ENCODE results near the gene MGAT4A. TPM values are rescaled to one million over a fixed set of nuclear protein-coding genes. Genes with fewer than 3 reads are reported as not detected.
A peak's percentile ranks its signal among the peaks of the same experiment; 100 is the strongest.

The MGAT4A gene
- total and polyA plus RNA-seq, 12 donors: 4.6 to 33.0 (median 18.6) TPM

- Histone ChIP-seq H3K4me3 (no peak overlapping the region), H3K36me3 (peaks cover 0 to 100% (median 23%) of the 10 kb centered on the region in 9 donors), H3K27ac (no peak overlapping the region), H3K4me1 (peaks cover 0 to 11% (median 0%) of the 10 kb centered on the region in 9 donors), H3K9me3 (no peaks in the 10 kb centered on the region), H3K27me3 (no peaks in the 10 kb centered on the region)
- ATAC-seq (no peak), DNase-seq (no peak)
- intact Hi-C loops (cut with DNase I): loop anchor here in 4 of 10 donors (10.0 kb wide), 1 partner anchor 163 kb away; no protein-coding TSS in a partner anchor
- TF ChIP-seq, protein P1, sequence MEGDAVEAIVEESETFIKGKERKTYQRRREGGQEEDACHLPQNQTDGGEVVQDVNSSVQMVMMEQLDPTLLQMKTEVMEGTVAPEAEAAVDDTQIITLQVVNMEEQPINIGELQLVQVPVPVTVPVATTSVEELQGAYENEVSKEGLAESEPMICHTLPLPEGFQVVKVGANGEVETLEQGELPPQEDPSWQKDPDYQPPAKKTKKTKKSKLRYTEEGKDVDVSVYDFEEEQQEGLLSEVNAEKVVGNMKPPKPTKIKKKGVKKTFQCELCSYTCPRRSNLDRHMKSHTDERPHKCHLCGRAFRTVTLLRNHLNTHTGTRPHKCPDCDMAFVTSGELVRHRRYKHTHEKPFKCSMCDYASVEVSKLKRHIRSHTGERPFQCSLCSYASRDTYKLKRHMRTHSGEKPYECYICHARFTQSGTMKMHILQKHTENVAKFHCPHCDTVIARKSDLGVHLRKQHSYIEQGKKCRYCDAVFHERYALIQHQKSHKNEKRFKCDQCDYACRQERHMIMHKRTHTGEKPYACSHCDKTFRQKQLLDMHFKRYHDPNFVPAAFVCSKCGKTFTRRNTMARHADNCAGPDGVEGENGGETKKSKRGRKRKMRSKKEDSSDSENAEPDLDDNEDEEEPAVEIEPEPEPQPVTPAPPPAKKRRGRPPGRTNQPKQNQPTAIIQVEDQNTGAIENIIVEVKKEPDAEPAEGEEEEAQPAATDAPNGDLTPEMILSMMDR (IDR thresholded peaks at IDR 0.05): no peak
- WGBS, 2 donors: 95% methylated on average over 9 of the region's 9 CpGs
These were observed 152.7 kb downstream of the MGAT4A start for GRCh38 chr2:98578231-98578630.

GRCh38 chr2:98577313-98577712, 153.6 kb downstream of the MGAT4A start:
- intact Hi-C loops (cut with DNase I): loop anchor here in 4 of 10 donors (10.0 kb wide), 1 partner anchor 163 kb away; no protein-coding TSS in a partner anchor
- WGBS, 2 donors: 44 to 46% methylated on average over 10 of the region's 10 CpGs
- TF ChIP-seq, protein P1 (IDR thresholded peaks at IDR 0.05): peak in 7 of 9 donors; percentile 25 to 50 (median 40)
- Histone ChIP-seq H3K36me3 (peaks cover 0 to 100% (median 25%) of the 10 kb centered on the region in 9 donors), H3K9me3 (no peaks in the 10 kb centered on the region), H3K27me3 (no peaks in the 10 kb centered on the region), H3K4me1 (peaks cover 0 to 11% (median 0%) of the 10 kb centered on the region in 9 donors), H3K4me3 (no peak overlapping the region), H3K27ac (no peak overlapping the region)
- DNase-seq (no peak), ATAC-seq (peak in 6 of 8 donors; percentile 39 to 67 (median 47))

GRCh38 chr2:98576666-98577312, 154.1 kb downstream of the MGAT4A start:
- no peak overlapping the region for H3K4me3 ChIP-seq
- 94% methylated on average over 22 of the region's 22 CpGs for WGBS, 2 donors
- peak in 3 of 8 donors; percentile 10 to 32 (median 27) for ATAC-seq

GRCh38 chr2:98573426-98573825, 157.5 kb downstream of the MGAT4A start:
- intact Hi-C loops (cut with DNase I): loop anchor here in 4 of 10 donors (10.0 kb wide), 1 partner anchor 159 kb away; no protein-coding TSS in a partner anchor
- 96 to 97% methylated on average over 13 of the region's 13 CpGs for WGBS, 2 donors
- peaks cover 0 to 8% (median 0%) of the 10 kb centered on the region in 9 donors for H3K4me1 ChIP-seq
- TF ChIP-seq, protein P1 (IDR thresholded peaks at IDR 0.05): no peak
- H3K27ac ChIP-seq: no peak overlapping the region
- no peaks in the 10 kb centered on the region for H3K27me3 ChIP-seq
- no peak for ATAC-seq
- DNase-seq: no peak
- no peak overlapping the region for H3K4me3 ChIP-seq
- peaks cover 0 to 100% (median 29%) of the 10 kb centered on the region in 9 donors for H3K36me3 ChIP-seq
- H3K9me3 ChIP-seq: no peaks in the 10 kb centered on the region

More at GRCh38 chr2:98576666-98577312, 154.1 kb downstream of the MGAT4A start:
- no peaks in the 10 kb centered on the region for H3K27me3 ChIP-seq
- H3K36me3 ChIP-seq: peaks cover 0 to 100% (median 25%) of the 10 kb centered on the region in 9 donors
- peaks cover 0 to 11% (median 0%) of the 10 kb centered on the region in 9 donors for H3K4me1 ChIP-seq
- TF ChIP-seq, protein P1 (IDR thresholded peaks at IDR 0.05): no peak
- no peak overlapping the region for H3K27ac ChIP-seq
- intact Hi-C loops (cut with DNase I): loop anchor here in 4 of 10 donors (10.0 kb wide), 1 partner anchor 162 kb away; no protein-coding TSS in a partner anchor
- no peaks in the 10 kb centered on the region for H3K9me3 ChIP-seq
- no peak for DNase-seq

All from heart right ventricle (tissue), 16 donors.